NB4 (cell line): ENCODE results near the gene GRHL1.

Experiments
- DNase-seq: peaks from one replicate; pipeline ENCODE4 v3.0.0; 2010; ENCODE audit warnings: low read depth
- H3K4me3 ChIP-seq: one replicate; pipeline ENCODE4 v1.5.1; 2011; ENCODE audit warnings: mild to moderate bottlenecking, low read depth, low read length, moderate library complexity
- MYC ChIP-seq: IDR thresholded peaks from 2 replicates; pipeline ENCODE4 v1.6.1; 2011; ENCODE audit warnings: low read depth, low read length
- POLR2A ChIP-seq: IDR thresholded peaks from 2 replicates; pipeline ENCODE4 v1.6.1; 2011; ENCODE audit warnings: mild to moderate bottlenecking; ENCODE audit not compliant: insufficient read length; ENCODE audit errors: extremely low read depth
- TF ChIP-seq, protein P1 (sequence below): IDR thresholded peaks from 2 replicates; pipeline ENCODE4 v1.6.1; 2011; ENCODE audit warnings: low read depth, low read length
- TF ChIP-seq, protein P2 (sequence below): IDR thresholded peaks from one replicate; pipeline ENCODE4 v1.5.1; 2012; ENCODE audit warnings: low read depth, low read length

GRHL1 gene

GRCh38 chr2:9972621-9973479 lies 21.4 kb downstream of the GRHL1 start:
- DNase-seq = no peak
- no peak overlapping the region for H3K4me3 ChIP-seq
- TF ChIP-seq MYC (no peak), POLR2A (no peak)
- TF ChIP-seq, protein P1, sequence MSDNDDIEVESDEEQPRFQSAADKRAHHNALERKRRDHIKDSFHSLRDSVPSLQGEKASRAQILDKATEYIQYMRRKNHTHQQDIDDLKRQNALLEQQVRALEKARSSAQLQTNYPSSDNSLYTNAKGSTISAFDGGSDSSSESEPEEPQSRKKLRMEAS = no peak
- TF ChIP-seq, protein P2, sequence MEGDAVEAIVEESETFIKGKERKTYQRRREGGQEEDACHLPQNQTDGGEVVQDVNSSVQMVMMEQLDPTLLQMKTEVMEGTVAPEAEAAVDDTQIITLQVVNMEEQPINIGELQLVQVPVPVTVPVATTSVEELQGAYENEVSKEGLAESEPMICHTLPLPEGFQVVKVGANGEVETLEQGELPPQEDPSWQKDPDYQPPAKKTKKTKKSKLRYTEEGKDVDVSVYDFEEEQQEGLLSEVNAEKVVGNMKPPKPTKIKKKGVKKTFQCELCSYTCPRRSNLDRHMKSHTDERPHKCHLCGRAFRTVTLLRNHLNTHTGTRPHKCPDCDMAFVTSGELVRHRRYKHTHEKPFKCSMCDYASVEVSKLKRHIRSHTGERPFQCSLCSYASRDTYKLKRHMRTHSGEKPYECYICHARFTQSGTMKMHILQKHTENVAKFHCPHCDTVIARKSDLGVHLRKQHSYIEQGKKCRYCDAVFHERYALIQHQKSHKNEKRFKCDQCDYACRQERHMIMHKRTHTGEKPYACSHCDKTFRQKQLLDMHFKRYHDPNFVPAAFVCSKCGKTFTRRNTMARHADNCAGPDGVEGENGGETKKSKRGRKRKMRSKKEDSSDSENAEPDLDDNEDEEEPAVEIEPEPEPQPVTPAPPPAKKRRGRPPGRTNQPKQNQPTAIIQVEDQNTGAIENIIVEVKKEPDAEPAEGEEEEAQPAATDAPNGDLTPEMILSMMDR = no peak

DNA sequence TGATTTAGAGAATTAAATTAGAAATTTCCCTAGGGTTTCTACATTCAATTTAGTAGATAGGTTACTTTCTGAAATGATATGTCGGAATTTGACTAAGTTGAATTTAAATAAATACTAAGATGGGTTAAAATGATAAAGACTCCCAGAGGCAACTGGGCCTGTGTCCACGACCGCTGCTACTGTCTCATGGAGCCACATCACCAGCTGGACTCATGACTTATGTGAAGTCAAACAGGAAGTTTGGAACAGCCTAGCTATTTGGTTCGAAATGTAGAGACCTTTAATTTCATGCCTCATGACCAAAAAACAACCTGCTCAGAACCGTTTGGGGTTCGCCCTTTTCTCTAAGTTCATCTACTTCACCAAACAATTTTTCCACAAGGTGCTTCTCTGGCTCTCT lies 22.2 kb downstream of the GRHL1 start:
- TF ChIP-seq, protein P1 = no peak
- TF ChIP-seq MYC (no peak), POLR2A (no peak)
- TF ChIP-seq, protein P2 = no peak
- no peak overlapping the region for H3K4me3 ChIP-seq
- no peak for DNase-seq

GRCh38 chr2:9974343-9974742 lies 22.9 kb downstream of the GRHL1 start:
- H3K4me3 ChIP-seq = no peak overlapping the region
- no peak for DNase-seq
- TF ChIP-seq MYC (no peak), POLR2A (no peak)
- TF ChIP-seq, protein P2 = no peak
- TF ChIP-seq, protein P1 = no peak

- no peak overlapping the region for H3K4me3 ChIP-seq
- TF ChIP-seq MYC (no peak), POLR2A (no peak)
- TF ChIP-seq, protein P2 = no peak
- TF ChIP-seq, protein P1 = no peak
- DNase-seq = no peak
Observed at GRCh38 chr2:9975328-9975727, 23.8 kb downstream of the GRHL1 start.

DNA sequence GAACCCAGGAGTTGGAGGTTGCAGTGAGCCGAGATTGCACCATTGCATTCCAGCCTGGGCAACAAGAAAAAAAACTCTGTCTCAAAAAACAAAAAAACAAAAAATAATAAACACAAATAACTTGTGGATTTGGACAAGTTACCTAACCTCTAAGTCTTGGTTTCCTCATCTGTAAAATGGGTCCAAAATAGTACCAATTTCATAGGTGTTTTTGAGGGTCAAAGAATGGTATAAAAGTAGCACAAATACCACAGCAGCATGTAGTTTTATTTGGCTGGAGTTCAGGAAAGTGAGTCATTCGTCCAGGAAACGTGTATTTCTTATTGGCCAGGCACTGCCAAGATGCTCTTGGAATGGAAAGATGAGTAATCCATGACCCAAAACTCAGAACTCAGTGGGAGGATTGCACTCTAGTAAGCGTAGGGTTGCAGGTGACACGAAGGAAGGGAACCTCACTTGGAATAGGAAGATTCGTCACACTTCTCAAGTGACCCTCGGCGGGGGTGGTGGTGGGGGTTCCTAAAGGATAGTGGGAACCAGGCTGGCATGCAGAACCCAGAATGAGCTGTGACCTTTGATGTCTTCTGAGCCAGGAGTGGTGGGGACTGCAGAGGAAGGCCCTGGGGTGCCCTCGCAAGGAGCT lies 24.4 kb downstream of the GRHL1 start:
- TF ChIP-seq MYC (no peak), POLR2A (no peak)
- TF ChIP-seq, protein P1 = no peak
- TF ChIP-seq, protein P2 = no peak
- no peak overlapping the region for H3K4me3 ChIP-seq
- DNase-seq = peak; percentile 57
